Hematopoietic multipotent progenitor cell (in vitro differentiated cells): Measurements from ENCODE around the gene C3orf85. TPM values are rescaled to one million over a fixed set of nuclear protein-coding genes. Genes with fewer than 3 reads are reported as not detected.

Experiments used
- DNase-seq, 3 donors: peaks; one replicate each; pipeline ENCODE4 v3.0.0-alpha.2; 2011 to 2015; ENCODE audit warnings: low read depth in 2 of 3, low spot score in 2 of 3
- total RNA-seq: library from RNA; depleted of rRNA; stranded (reverse); fragments of >200 nt; gene quantifications from one replicate; pipeline ENCODE4 v1.2.3, GENCODE V29; 2012

C3orf85 gene
- total RNA-seq, 1 donor = not detected

- DNase-seq = no peak
Measured at GRCh38 chr3:109149078-109149477, 12.6 kb downstream of the C3orf85 start.

GRCh38 chr3:109152320-109152719 is 15.8 kb downstream of the C3orf85 start:
- no peak for DNase-seq

- no peak for DNase-seq
Measured at GRCh38 chr3:109154979-109155378, 18.5 kb downstream of the C3orf85 start.

- no peak for DNase-seq
Measured at GRCh38 chr3:109155828-109156227, 19.3 kb downstream of the C3orf85 start.

- DNase-seq = no peak
Measured at GRCh38 chr3:109161487-109162123, 25.1 kb downstream of the C3orf85 start.

- DNase-seq = no peak
Measured at GRCh38 chr3:109165905-109166304, 29.4 kb downstream of the C3orf85 start.

- no peak for DNase-seq
Measured at GRCh38 chr3:109171479-109171878, 35.0 kb downstream of the C3orf85 start.

- DNase-seq = no peak
Measured at GRCh38 chr3:109175411-109175810, 38.9 kb downstream of the C3orf85 start.

GRCh38 chr3:109176726-109177125 is 40.2 kb downstream of the C3orf85 start:
- no peak for DNase-seq

GRCh38 chr3:109177908-109178307 is 41.4 kb downstream of the C3orf85 start:
- peak in 1 of 3 donors; percentile 12 for DNase-seq

GRCh38 chr3:109178708-109179107 is 42.2 kb downstream of the C3orf85 start:
- DNase-seq = no peak

- no peak for DNase-seq
Measured at GRCh38 chr3:109184726-109185125, 48.2 kb downstream of the C3orf85 start.

- no peak for DNase-seq
Measured at GRCh38 chr3:109187390-109187789, 50.9 kb downstream of the C3orf85 start.

- peak in 2 of 3 donors; percentile 9 to 63 for DNase-seq
Measured at GRCh38 chr3:109188741-109189140, 52.2 kb downstream of the C3orf85 start.

GRCh38 chr3:109191421-109191820 is 54.9 kb downstream of the C3orf85 start:
- no peak for DNase-seq

- no peak for DNase-seq
Measured at GRCh38 chr3:109195815-109196214, 59.3 kb downstream of the C3orf85 start.

Other genes starting within 250 kb of the C3orf85 start
- not detected for gene GUCA1C, start 182.8 kb upstream of the C3orf85 start, total RNA-seq
- gene MORC1, start 18.6 kb upstream of the C3orf85 start, total RNA-seq = under 0.01 TPM
- under 0.01 TPM for gene DPPA2, start 179.8 kb downstream of the C3orf85 start, total RNA-seq
- 49.8 TPM for gene DPPA4, start 200.8 kb downstream of the C3orf85 start, total RNA-seq